ENCODE data around the gene FUOM. TPM values are rescaled to one million over a fixed set of nuclear protein-coding genes. Genes with fewer than 3 reads are reported as not detected.

The FUOM gene
- total and polyA plus RNA-seq, 9 of the 15 experiments (the other 6 are each of a cell fraction or from before 2014, with no cell fraction given), result 1.8 to 96.1 (median 27.0) TPM

- TF ChIP-seq, protein P1, sequence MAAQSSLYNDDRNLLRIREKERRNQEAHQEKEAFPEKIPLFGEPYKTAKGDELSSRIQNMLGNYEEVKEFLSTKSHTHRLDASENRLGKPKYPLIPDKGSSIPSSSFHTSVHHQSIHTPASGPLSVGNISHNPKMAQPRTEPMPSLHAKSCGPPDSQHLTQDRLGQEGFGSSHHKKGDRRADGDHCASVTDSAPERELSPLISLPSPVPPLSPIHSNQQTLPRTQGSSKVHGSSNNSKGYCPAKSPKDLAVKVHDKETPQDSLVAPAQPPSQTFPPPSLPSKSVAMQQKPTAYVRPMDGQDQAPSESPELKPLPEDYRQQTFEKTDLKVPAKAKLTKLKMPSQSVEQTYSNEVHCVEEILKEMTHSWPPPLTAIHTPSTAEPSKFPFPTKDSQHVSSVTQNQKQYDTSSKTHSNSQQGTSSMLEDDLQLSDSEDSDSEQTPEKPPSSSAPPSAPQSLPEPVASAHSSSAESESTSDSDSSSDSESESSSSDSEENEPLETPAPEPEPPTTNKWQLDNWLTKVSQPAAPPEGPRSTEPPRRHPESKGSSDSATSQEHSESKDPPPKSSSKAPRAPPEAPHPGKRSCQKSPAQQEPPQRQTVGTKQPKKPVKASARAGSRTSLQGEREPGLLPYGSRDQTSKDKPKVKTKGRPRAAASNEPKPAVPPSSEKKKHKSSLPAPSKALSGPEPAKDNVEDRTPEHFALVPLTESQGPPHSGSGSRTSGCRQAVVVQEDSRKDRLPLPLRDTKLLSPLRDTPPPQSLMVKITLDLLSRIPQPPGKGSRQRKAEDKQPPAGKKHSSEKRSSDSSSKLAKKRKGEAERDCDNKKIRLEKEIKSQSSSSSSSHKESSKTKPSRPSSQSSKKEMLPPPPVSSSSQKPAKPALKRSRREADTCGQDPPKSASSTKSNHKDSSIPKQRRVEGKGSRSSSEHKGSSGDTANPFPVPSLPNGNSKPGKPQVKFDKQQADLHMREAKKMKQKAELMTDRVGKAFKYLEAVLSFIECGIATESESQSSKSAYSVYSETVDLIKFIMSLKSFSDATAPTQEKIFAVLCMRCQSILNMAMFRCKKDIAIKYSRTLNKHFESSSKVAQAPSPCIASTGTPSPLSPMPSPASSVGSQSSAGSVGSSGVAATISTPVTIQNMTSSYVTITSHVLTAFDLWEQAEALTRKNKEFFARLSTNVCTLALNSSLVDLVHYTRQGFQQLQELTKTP (IDR thresholded peaks at IDR 0.05; ENCODE audit: low read depth in 1 of 2, partially characterized antibody in 2 of 2), result no peak
- TF ChIP-seq ZNF445 (CRISPR knock-in tag; IDR thresholded peaks at IDR 0.05; ENCODE audit: low read depth) (no peak), ZNF740 (CRISPR knock-in tag; IDR thresholded peaks at IDR 0.05) (0 out of 2 replicates have a peak, but pooled peaks have one; percentile 42), ZNF740 (tag; IDR thresholded peaks at IDR 0.05) (no peak), TRIM25 (IDR thresholded peaks at IDR 0.05; ENCODE audit: borderline replicate concordance) (no peak), ZNF518B (CRISPR knock-in tag; IDR thresholded peaks at IDR 0.05) (no peak), GTF2E2 (tag; IDR thresholded peaks at IDR 0.05) (peak; percentile 71; the same call in 1 of the 2 replicates), ZNF57 (CRISPR knock-in tag; IDR thresholded peaks at IDR 0.05) (no peak), NRF1 (conservative IDR thresholded peaks at IDR 0.05 in 1 of 2, IDR thresholded peaks at IDR 0.05 in 1 of 2) (peak; percentile 98), ZNF695 (CRISPR knock-in tag; IDR thresholded peaks at IDR 0.05) (no peak), ATF6 (CRISPR knock-in tag; IDR thresholded peaks at IDR 0.05) (peak; percentile 64; the same call in 1 of the 2 replicates), ZNF124 (CRISPR knock-in tag; IDR thresholded peaks at IDR 0.05) (no peak), SOX6 (IDR thresholded peaks at IDR 0.05) (peak; percentile 66; the same call in 1 of the 2 replicates), MIER1 (IDR thresholded peaks at IDR 0.05; ENCODE audit: low read depth) (no peak)
These were observed 36.3 kb upstream of the FUOM start, which contains the start of gene MTG1 (continued) for GRCh38 chr10:133394064-133394663.

All from K562 (cell line).